GM21528 (cell line): Measurements from ENCODE around the gene PTPRO.

Experiments
- ATAC-seq: cut with Tn5 transposase; IDR thresholded peaks from one replicate; pipeline ENCODE4 v1.9.1; 2021; ENCODE audit warnings: mild to moderate bottlenecking, moderate library complexity; ENCODE audit not compliant: unreplicated experiment, low FRiP score

PTPRO gene

GRCh38 chr12:15520083-15520482, 197.8 kb downstream of the PTPRO start:
- no peak for ATAC-seq

GRCh38 chr12:15520844-15521243, 198.5 kb downstream of the PTPRO start:
- no peak for ATAC-seq

- ATAC-seq, result no peak
These were observed 200.4 kb downstream of the PTPRO start for GRCh38 chr12:15522574-15523187.

- no peak for ATAC-seq
These were observed 203.1 kb downstream of the PTPRO start for GRCh38 chr12:15525441-15525840.

- peak; percentile 99 for ATAC-seq
These were observed 203.7 kb downstream of the PTPRO start for GRCh38 chr12:15526033-15526432.

GRCh38 chr12:15527201-15528080, 205.1 kb downstream of the PTPRO start:
- ATAC-seq, result no peak

GRCh38 chr12:15528666-15529065, 206.4 kb downstream of the PTPRO start:
- no peak for ATAC-seq

- no peak for ATAC-seq
These were observed 208.1 kb downstream of the PTPRO start for GRCh38 chr12:15530361-15530760.

- peak; percentile 68 for ATAC-seq
These were observed 210.2 kb downstream of the PTPRO start for GRCh38 chr12:15532364-15532977.

- ATAC-seq, result peak; percentile 81
These were observed 212.0 kb downstream of the PTPRO start for GRCh38 chr12:15534322-15534721.

- ATAC-seq, result no peak
These were observed 212.6 kb downstream of the PTPRO start for GRCh38 chr12:15534874-15535273.

GRCh38 chr12:15535352-15535781, 213.1 kb downstream of the PTPRO start:
- no peak for ATAC-seq

- ATAC-seq, result no peak
These were observed 214.1 kb downstream of the PTPRO start for GRCh38 chr12:15536446-15536845.

GRCh38 chr12:15538881-15539280, 216.6 kb downstream of the PTPRO start:
- no peak for ATAC-seq

- ATAC-seq, result no peak
These were observed 217.7 kb downstream of the PTPRO start for GRCh38 chr12:15540005-15540404.

- ATAC-seq, result no peak
These were observed 218.2 kb downstream of the PTPRO start for GRCh38 chr12:15540469-15540872.

- no peak for ATAC-seq
These were observed 219.8 kb downstream of the PTPRO start for GRCh38 chr12:15541996-15542631.

- no peak for ATAC-seq
These were observed 221.0 kb downstream of the PTPRO start for GRCh38 chr12:15543347-15543746.

- no peak for ATAC-seq
These were observed 222.3 kb downstream of the PTPRO start for GRCh38 chr12:15544589-15544988.

GRCh38 chr12:15545334-15545733, 223.0 kb downstream of the PTPRO start:
- no peak for ATAC-seq

GRCh38 chr12:15546102-15546701, 223.9 kb downstream of the PTPRO start:
- ATAC-seq, result peak; percentile 85
